SK-N-SH (cell line): Measurements from ENCODE around the gene CSNK1D. TPM values are rescaled to one million over a fixed set of nuclear protein-coding genes. Genes with fewer than 3 reads are reported as not detected.

Experiments used
- CTCF ChIA-PET: fragments of 300-600, 350-600 bp; formaldehyde crosslinking; extraction: SDS; loops from one replicate; lab custom pipeline; 2021; lab: Yijun Ruan, JAX
- POLR2A ChIA-PET: fragments of 350-600 bp; sonication (Branson Sonifier 250); formaldehyde crosslinking; extraction: SDS; loops from one replicate; lab custom pipeline; 2020; ENCODE audit warnings: antibody characterized with exemption, inconsistent platforms; lab: Yijun Ruan, JAX
- DNase-seq: peaks from one replicate; pipeline ENCODE4 v3.0.0; 2012
- H2AFZ ChIP-seq: fragments of 200-600 bp; sonication (generic); 2 replicates; pipeline ENCODE4 v1.8.1; 2016; ENCODE audit warnings: antibody characterized with exemption, mild to moderate bottlenecking, low read depth
- H3F3A ChIP-seq: fragments of 200-600 bp; sonication (generic); replicated peaks from 2 replicates; pipeline ENCODE3; 2016; ENCODE audit warnings: antibody characterized with exemption, mild to moderate bottlenecking; ENCODE audit not compliant: insufficient read depth
- H3K27ac ChIP-seq, 2 experiments: fragments of 200-500 bp in 1 of 2; fragments of 200-600 bp in 1 of 2; sonication (Bioruptor generic) in 1 of 2; sonication (generic), shearing (Covaris generic) in 1 of 2; 2 replicates each; pipeline versions ENCODE4 v1.5.1 to v1.6.1; 2014 to 2016; ENCODE audit warnings: low read depth in 2 of 2, inconsistent platforms in 1 of 2, low read length in 1 of 2, mild to moderate bottlenecking in 1 of 2, mixed read lengths in 1 of 2
- H3K27me3 ChIP-seq: fragments of 200-600 bp; sonication (generic), shearing (Covaris generic); 2 replicates; pipeline ENCODE4 v1.6.1; 2016; ENCODE audit warnings: mixed run types; ENCODE audit not compliant: insufficient read depth
- H3K36me3 ChIP-seq, 2 experiments: fragments of 200-500 bp in 1 of 2; fragments of 200-600 bp in 1 of 2; sonication (Bioruptor generic) in 1 of 2; sonication (generic) in 1 of 2; replicated peaks in 1 of 2; 2 replicates each; pipeline versions ENCODE3 to v1.5.1; 2014 to 2016; ENCODE audit warnings: low read length in 1 of 2, mild to moderate bottlenecking in 1 of 2; ENCODE audit not compliant: insufficient read depth in 2 of 2, control insufficient read depth in 1 of 2
- H3K4me1 ChIP-seq, 2 experiments: fragments of 200-500 bp in 1 of 2; fragments of 200-600 bp in 1 of 2; sonication (Bioruptor generic) in 1 of 2; sonication (generic), shearing (Covaris generic) in 1 of 2; 2 replicates each; pipeline versions ENCODE4 v1.5.1 to v1.6.1; 2014 to 2016; ENCODE audit warnings: low read depth in 1 of 2, low read length in 1 of 2, mixed run types in 1 of 2; ENCODE audit not compliant: insufficient read depth in 2 of 2, control insufficient read depth in 1 of 2
- H3K4me2 ChIP-seq: fragments of 200-600 bp; sonication (generic), shearing (Covaris generic); 2 replicates; pipeline ENCODE4 v1.6.1; 2017; ENCODE audit warnings: mixed run types
- H3K4me3 ChIP-seq, 2 experiments: fragments of 200-500 bp in 1 of 2; fragments of 200-600 bp in 1 of 2; sonication (Bioruptor generic) in 1 of 2; sonication (generic), shearing (Covaris generic) in 1 of 2; 2 replicates each; pipeline versions ENCODE4 v1.5.1 to v1.8.1; 2014 to 2016; ENCODE audit warnings: low read depth in 2 of 2, inconsistent platforms in 1 of 2, low read length in 1 of 2, mild to moderate bottlenecking in 1 of 2, mixed read lengths in 1 of 2, moderate library complexity in 1 of 2
- H3K79me2 ChIP-seq: fragments of 200-600 bp; sonication (generic); 2 replicates; pipeline ENCODE4 v1.8.1; 2017; ENCODE audit warnings: mild to moderate bottlenecking; ENCODE audit not compliant: insufficient read depth
- H3K9ac ChIP-seq: fragments of 200-600 bp; sonication (generic); 2 replicates; pipeline ENCODE4 v1.6.1; 2017; ENCODE audit warnings: mixed run types
- H3K9me2 ChIP-seq: fragments of 200-600 bp; sonication (generic); 2 replicates; pipeline ENCODE4 v1.6.1; 2017; ENCODE audit warnings: mixed run types
- H3K9me3 ChIP-seq: fragments of 200-600 bp; sonication (generic); 2 replicates; pipeline ENCODE4 v1.6.1; 2017; ENCODE audit warnings: mixed run types, mild to moderate bottlenecking, moderate library complexity
- H4K20me1 ChIP-seq: fragments of 200-600 bp; sonication (generic); 2 replicates; pipeline ENCODE4 v1.6.1; 2017; ENCODE audit warnings: mild to moderate bottlenecking, mixed run types; ENCODE audit not compliant: insufficient read depth
- CHD2 ChIP-seq: fragments of 150-350 bp; IDR thresholded peaks from 2 replicates; pipeline ENCODE4 v1.6.1; 2018; ENCODE audit warnings: low read length; ENCODE audit not compliant: partially characterized antibody
- CTCF ChIP-seq: fragments of 200-600 bp; sonication (generic); IDR thresholded peaks from 2 replicates; pipeline ENCODE4 v1.6.1; 2017; ENCODE audit warnings: antibody characterized with exemption, mild to moderate bottlenecking, moderate library complexity
- FOXJ3 ChIP-seq: sonication (generic); formaldehyde crosslinking; IDR thresholded peaks from 2 replicates; pipeline ENCODE4 v1.5.1; 2020; ENCODE audit warnings: mild to moderate bottlenecking, missing genetic modification reagents
- FOXM1 ChIP-seq: IDR thresholded peaks from 2 replicates; pipeline ENCODE4 v1.4.0; 2012; ENCODE audit warnings: low read depth, mild to moderate bottlenecking
- GABPA ChIP-seq: IDR thresholded peaks from 2 replicates; pipeline ENCODE4 v1.4.0; 2012; ENCODE audit warnings: low read depth, mild to moderate bottlenecking
- GATA2 ChIP-seq: sonication (generic); formaldehyde crosslinking; IDR thresholded peaks from 2 replicates; pipeline ENCODE4 v1.5.0; 2020; ENCODE audit warnings: mild to moderate bottlenecking, missing genetic modification reagents
- MEF2A ChIP-seq: IDR thresholded peaks from 2 replicates; pipeline ENCODE4 v1.4.0; 2012; ENCODE audit warnings: low read depth, borderline replicate concordance
- NFIC ChIP-seq: IDR thresholded peaks from 2 replicates; pipeline ENCODE4 v1.4.0; 2012; ENCODE audit warnings: borderline replicate concordance
- POLR2AphosphoS5 ChIP-seq: IDR thresholded peaks from 2 replicates; pipeline ENCODE4 v1.6.1; 2012; ENCODE audit warnings: low read depth, low read length
- RCOR1 ChIP-seq: fragments of 150-350 bp; IDR thresholded peaks from 2 replicates; pipeline ENCODE4 v1.6.1; 2017; ENCODE audit warnings: antibody characterized with exemption, low read length
- RXRA ChIP-seq: IDR thresholded peaks from 2 replicates; pipeline ENCODE4 v1.4.0; 2012; ENCODE audit warnings: low read depth, mild to moderate bottlenecking, borderline replicate concordance
- SIN3A ChIP-seq: IDR thresholded peaks from 2 replicates; pipeline ENCODE4 v1.6.1; 2012; ENCODE audit warnings: low read depth, mild to moderate bottlenecking, low read length, moderate library complexity, borderline replicate concordance
- SMC3 ChIP-seq: IDR thresholded peaks from 2 replicates; pipeline ENCODE4 v1.6.1; 2012; ENCODE audit warnings: low read depth, low read length, improper control_type of control experiment
- TAF1 ChIP-seq: IDR thresholded peaks from 2 replicates; pipeline ENCODE4 v1.6.1; 2012; ENCODE audit warnings: low read depth, mild to moderate bottlenecking, low read length, moderate library complexity, borderline replicate concordance
- TEAD4 ChIP-seq: IDR thresholded peaks from 2 replicates; pipeline ENCODE4 v1.4.0; 2012; ENCODE audit warnings: mild to moderate bottlenecking, borderline replicate concordance; ENCODE audit not compliant: insufficient read depth
- USF1 ChIP-seq: IDR thresholded peaks from 2 replicates; pipeline ENCODE4 v1.4.0; 2012; ENCODE audit warnings: low read depth, borderline replicate concordance
- USF2 ChIP-seq: fragments of 150-350 bp; IDR thresholded peaks from 2 replicates; pipeline ENCODE4 v1.6.1; 2017; ENCODE audit warnings: antibody characterized with exemption, low read length, low read depth, borderline replicate concordance
- YY1 ChIP-seq: IDR thresholded peaks from 2 replicates; pipeline ENCODE4 v1.4.0; 2012; ENCODE audit warnings: low read depth, mild to moderate bottlenecking
- WGBS: methylation state at CpG from one replicate; pipeline ENCODE4 v1.1.6; 2017; ENCODE audit warnings: low lambda C conversion rate; 5-methylcytosine and 5-hydroxymethylcytosine counted together
- polyA plus RNA-seq, 3 experiments: library from polyadenylated mRNA; depleted of rRNA; stranded (reverse); fragments of >200 nt; gene quantifications; 2 replicates each; pipeline ENCODE4 v1.2.3, GENCODE V29; 2012
- TF ChIP-seq, protein P1 (sequence below): fragments of 150-350 bp; IDR thresholded peaks from 2 replicates; pipeline ENCODE4 v1.6.1; 2016; ENCODE audit warnings: mild to moderate bottlenecking, low read depth, low read length

Gene CSNK1D
- polyA plus RNA-seq, 1 of the 3 experiments (the other 2 are of a cell fraction), result 216 TPM

DNA sequence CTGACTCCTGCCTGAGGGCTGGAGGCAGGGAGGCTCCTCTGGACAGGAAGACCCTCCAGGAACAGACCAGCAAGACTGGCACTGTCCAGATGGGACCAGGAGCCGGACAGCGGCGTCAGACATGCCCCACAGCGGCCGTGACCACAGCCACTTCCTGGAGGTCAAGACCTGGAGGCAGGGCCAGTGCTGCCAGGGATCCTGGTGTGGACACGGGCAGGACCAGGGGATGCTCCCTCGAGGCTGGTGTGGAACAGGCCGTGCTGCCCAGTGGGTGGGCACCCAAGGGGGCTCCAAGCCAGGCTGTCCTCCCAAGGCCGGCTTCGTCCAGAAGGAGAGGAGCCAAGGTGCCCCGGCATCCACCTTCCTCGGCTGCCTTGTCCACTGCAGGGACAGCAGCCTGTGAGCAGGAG lies 56.4 kb downstream of the CSNK1D start:
- H3K9me2 ChIP-seq, result no peaks in the 10 kb centered on the region
- no peaks in the 10 kb centered on the region for H4K20me1 ChIP-seq
- no peak overlapping the region for H3K4me3 ChIP-seq
- peaks cover 29% of the 10 kb centered on the region for H3F3A ChIP-seq
- no peaks in the 10 kb centered on the region for H3K27me3 ChIP-seq
- CTCF ChIA-PET, result interaction anchor here (6.4 kb wide), 1 partner anchor 20 kb away, joined by 45 read pairs; no protein-coding TSS in a partner anchor
- POLR2A ChIA-PET, result no interaction called here
- no peak for DNase-seq
- peak overlapping the region; percentile 83 to 94 for H3K27ac ChIP-seq
- TF ChIP-seq YY1, result no peak
- no peak for TF ChIP-seq USF1
- TF ChIP-seq USF2, result no peak
- no peak for TF ChIP-seq TAF1
- no peak for TF ChIP-seq CTCF
- no peak for TF ChIP-seq POLR2AphosphoS5
- no peak for TF ChIP-seq GATA2
- TF ChIP-seq, protein P1, sequence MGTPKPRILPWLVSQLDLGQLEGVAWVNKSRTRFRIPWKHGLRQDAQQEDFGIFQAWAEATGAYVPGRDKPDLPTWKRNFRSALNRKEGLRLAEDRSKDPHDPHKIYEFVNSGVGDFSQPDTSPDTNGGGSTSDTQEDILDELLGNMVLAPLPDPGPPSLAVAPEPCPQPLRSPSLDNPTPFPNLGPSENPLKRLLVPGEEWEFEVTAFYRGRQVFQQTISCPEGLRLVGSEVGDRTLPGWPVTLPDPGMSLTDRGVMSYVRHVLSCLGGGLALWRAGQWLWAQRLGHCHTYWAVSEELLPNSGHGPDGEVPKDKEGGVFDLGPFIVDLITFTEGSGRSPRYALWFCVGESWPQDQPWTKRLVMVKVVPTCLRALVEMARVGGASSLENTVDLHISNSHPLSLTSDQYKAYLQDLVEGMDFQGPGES, result no peak
- WGBS, result 74% methylated on average over 5 of the region's 12 CpGs
- H2AFZ ChIP-seq, result peak overlapping the region; percentile 25; the same call in 1 of the 2 replicates
- peaks cover 34 to 35% of the 10 kb centered on the region in 2 experiments for H3K4me1 ChIP-seq
- H3K9ac ChIP-seq, result peak overlapping the region; percentile 70
- H3K36me3 ChIP-seq, result no peaks in the 10 kb centered on the region
- H3K4me2 ChIP-seq, result peak overlapping the region; percentile 68
- no peaks in the 10 kb centered on the region for H3K9me3 ChIP-seq
- peaks cover 24% of the 10 kb centered on the region; the same call in 1 of the 2 replicates for H3K79me2 ChIP-seq

- Histone ChIP-seq H3K9me3 (no peaks in the 10 kb centered on the region), H3K27me3 (no peaks in the 10 kb centered on the region), H3K4me2 (peak overlapping the region; percentile 68), H3K4me1 (peaks cover 34 to 40% of the 10 kb centered on the region in 2 experiments), H2AFZ (peak overlapping the region; percentile 25; the same call in 1 of the 2 replicates), H3K79me2 (peaks cover 30% of the 10 kb centered on the region), H3K36me3 (no peaks in the 10 kb centered on the region), H3K4me3 (no peak overlapping the region), H3F3A (peaks cover 29% of the 10 kb centered on the region), H3K9me2 (no peaks in the 10 kb centered on the region), H3K9ac (peak overlapping the region; percentile 70), H4K20me1 (no peaks in the 10 kb centered on the region), H3K27ac (peak overlapping the region; percentile 83 to 94)
- ChIA-PET CTCF (interaction anchor here (1.4 to 6.4 kb wide), 3 partner anchors 10 to 104 kb away, joined by 3 to 45 read pairs (median 15); no protein-coding TSS in a partner anchor), POLR2A (interaction anchor here (1.3 kb wide), 1 partner anchor 18 kb away, joined by 3 read pairs; no protein-coding TSS in a partner anchor)
- WGBS, result 58% methylated on average over 14 of the region's 17 CpGs
- DNase-seq, result peak; percentile 54
- TF ChIP-seq POLR2AphosphoS5 (no peak; the same call in 1 of the 2 replicates), TAF1 (no peak; the same call in 1 of the 2 replicates), FOXM1 (no peak), CHD2 (no peak), RCOR1 (no peak), SMC3 (no peak), SIN3A (no peak), FOXJ3 (CRISPR knock-in tag) (no peak), GATA2 (no peak), RXRA (no peak; the same call in 1 of the 2 replicates), GABPA (peak; percentile 28; the same call in 1 of the 2 replicates), NFIC (peak; percentile 78; the same call in 1 of the 2 replicates), TEAD4 (no peak), MEF2A (no peak)
- TF ChIP-seq, protein P1, result no peak
These were observed 57.0 kb downstream of the CSNK1D start for GRCh38 chr17:82216301-82217119.
